K562 (cell line): Measurements from ENCODE around the gene RNF227. TPM values are rescaled to one million over a fixed set of nuclear protein-coding genes. Genes with fewer than 3 reads are reported as not detected.

Source experiments
- ATAC-seq: fragments of 200-7000 bp; cut with Tn5 transposase; 3 replicates; pipeline ENCODE4 v1.9.1; 2020; ENCODE audit warnings: moderate library complexity
- BruUV-seq: library from RNA; stranded (reverse); fragments of 400-500 nt; replicated peaks from 2 replicates; lab custom pipeline; 2021; lab: Mats Ljungman, UMichigan
- CTCF ChIA-PET: fragments of 300-600 bp; formaldehyde crosslinking; extraction: SDS; loops from one replicate; lab custom pipeline; 2021; ENCODE audit warnings: low intra/inter-chr PET ratio; lab: Yijun Ruan, JAX
- POLR2A ChIA-PET: fragments of 300-600, 350-650 bp; sonication (Branson Sonifier 250); formaldehyde crosslinking; extraction: SDS; loops from one replicate; lab custom pipeline; 2021; ENCODE audit warnings: antibody characterized with exemption, inconsistent platforms; lab: Yijun Ruan, JAX
- DNase-seq, 4 experiments: peaks; one replicate each; pipeline versions ENCODE4 v3.0.0 to v3.0.0-alpha.2; 2011 to 2018; ENCODE audit warnings: low spot score in 3 of 4, mixed read lengths in 3 of 4; ENCODE audit errors: extremely low read depth in 1 of 4
- FAIRE-seq: peaks from 2 replicates; lab custom pipeline; 2011; peaks lifted over from hg19 to GRCh38; lab: Jason Lieb, UNC
- H2AFZ ChIP-seq: 2 replicates; pipeline ENCODE4 v1.6.0; 2011; ENCODE audit warnings: low read depth, low read length, control low read depth, inconsistent platforms
- H3K27ac ChIP-seq: fragments of 200-600 bp; 3 replicates; pipeline ENCODE4 v1.8.0; 2011; ENCODE audit warnings: low read depth, mild to moderate bottlenecking, control low read depth, inconsistent platforms, low read length, moderate library complexity, mixed read lengths; ENCODE audit errors: extremely low read depth
- H3K27me3 ChIP-seq, 2 experiments: fragments of 300-600 bp in 1 of 2; 2 replicates in 1 of 2; 3 replicates in 1 of 2; pipeline versions ENCODE4 v1.6.0 to v1.8.0; 2011; ENCODE audit warnings: inconsistent platforms in 2 of 2, low read length in 2 of 2, mild to moderate bottlenecking in 1 of 2, mixed read lengths in 1 of 2, moderate library complexity in 1 of 2; ENCODE audit not compliant: control insufficient read depth in 2 of 2, insufficient read depth in 2 of 2
- H3K36me3 ChIP-seq: fragments of 300-600 bp; 3 replicates; pipeline ENCODE4 v1.8.0; 2011; ENCODE audit warnings: mild to moderate bottlenecking, low read length, inconsistent platforms; ENCODE audit not compliant: control insufficient read depth, insufficient read depth
- H3K4me1 ChIP-seq, 2 experiments: fragments of 200-600 bp in 1 of 2; replicated peaks in 1 of 2; 2 replicates in 1 of 2; 3 replicates in 1 of 2; pipeline versions ENCODE4 v1.5.1 to v1.8.0; 2011; ENCODE audit warnings: inconsistent platforms in 2 of 2, low read length in 2 of 2, mild to moderate bottlenecking in 1 of 2, mixed read lengths in 1 of 2, moderate library complexity in 1 of 2; ENCODE audit not compliant: control insufficient read depth in 2 of 2, insufficient read depth in 2 of 2
- H3K4me2 ChIP-seq: 2 replicates; pipeline ENCODE4 v1.6.1; 2011; ENCODE audit warnings: low read length, control low read depth, inconsistent platforms, mixed read lengths; ENCODE audit not compliant: insufficient read depth
- H3K4me3 ChIP-seq: fragments of 200-600 bp; sonication (generic), shearing (Covaris generic); 2 replicates; pipeline ENCODE4 v1.5.1; 2016; ENCODE audit warnings: control low read depth, inconsistent platforms
- H3K79me2 ChIP-seq: fragments of 200-600 bp; 3 replicates; pipeline ENCODE4 v1.8.0; 2011; ENCODE audit warnings: low read length, inconsistent platforms; ENCODE audit not compliant: control insufficient read depth, insufficient read depth
- H3K9ac ChIP-seq, 2 experiments: 2 replicates each; pipeline versions ENCODE4 v1.6.0 to v1.6.1; 2011; ENCODE audit warnings: low read depth in 2 of 2, low read length in 2 of 2, control low read depth in 1 of 2, inconsistent platforms in 1 of 2, mild to moderate bottlenecking in 1 of 2, mixed read lengths in 1 of 2; ENCODE audit not compliant: insufficient read depth in 1 of 2
- H3K9me1 ChIP-seq: one replicate; pipeline ENCODE4 v1.6.0; 2011; ENCODE audit warnings: inconsistent platforms, mild to moderate bottlenecking, low read length, moderate library complexity; ENCODE audit not compliant: control insufficient read depth, insufficient read depth
- H3K9me3 ChIP-seq: replicated peaks from 2 replicates; pipeline ENCODE4 v1.5.1; 2011; ENCODE audit warnings: low read depth, low read length, inconsistent platforms; ENCODE audit not compliant: control insufficient read depth, insufficient read depth
- H4K20me1 ChIP-seq: replicated peaks from 2 replicates; pipeline ENCODE4 v1.6.1; 2011; ENCODE audit warnings: low read length, inconsistent platforms, mixed read lengths; ENCODE audit not compliant: control insufficient read depth, insufficient read depth
- ETS2 ChIP-seq: IDR thresholded peaks from 2 replicates; pipeline ENCODE4 v1.6.1; 2016; ENCODE audit warnings: borderline replicate concordance, missing genetic modification characterization, mild to moderate bottlenecking, moderate library complexity, missing compliant biosample characterization; ENCODE audit not compliant: poor library complexity, severe bottlenecking
- ID3 ChIP-seq, 2 experiments: fragments of 250-450 bp in 1 of 2; fragments of 450-650 bp in 1 of 2; sonication (Bioruptor Pico) in 1 of 2; IDR thresholded peaks; 2 replicates each; pipeline versions ENCODE4 v1.6.1 to v1.8.0; 2016 to 2021; ENCODE audit warnings: mild to moderate bottlenecking in 2 of 2, moderate library complexity in 2 of 2, missing compliant biosample characterization in 1 of 2, missing genetic modification characterization in 1 of 2
- IFI16 ChIP-seq: fragments of 250-450 bp; sonication (Bioruptor Pico); IDR thresholded peaks from 2 replicates; pipeline ENCODE4 v2.1.2; 2022; ENCODE audit warnings: mild to moderate bottlenecking, inconsistent platforms
- MBD1 ChIP-seq: fragments of 250-450 bp; sonication (Bioruptor Pico); IDR thresholded peaks from 2 replicates; pipeline ENCODE4 v1.8.0; 2022; ENCODE audit warnings: inconsistent platforms
- POU5F1 ChIP-seq: fragments of 150-350 bp; IDR thresholded peaks from 2 replicates; pipeline ENCODE4 v1.6.1; 2014; ENCODE audit warnings: borderline replicate concordance, low read length, low read depth, mild to moderate bottlenecking; ENCODE audit not compliant: partially characterized antibody
- PURB ChIP-seq: sonication (generic); formaldehyde crosslinking; IDR thresholded peaks from 2 replicates; pipeline ENCODE4 v1.9.0; 2021; ENCODE audit warnings: low read depth, mild to moderate bottlenecking, missing genetic modification reagents
- TCF15 ChIP-seq: fragments of 250-450 bp; sonication (Bioruptor Pico); IDR thresholded peaks from 2 replicates; pipeline ENCODE4 v1.8.0; 2022; ENCODE audit warnings: moderate library complexity, mild to moderate bottlenecking, inconsistent platforms
- THRAP3 ChIP-seq: fragments of 450-650 bp; IDR thresholded peaks from 2 replicates; pipeline ENCODE4 v1.6.1; 2016; ENCODE audit warnings: mild to moderate bottlenecking, inconsistent platforms, borderline replicate concordance
- VEZF1 ChIP-seq: fragments of 200-800 bp; sonication (Bioruptor generic); IDR thresholded peaks from 2 replicates; pipeline ENCODE4 v1.6.1; 2017; ENCODE audit warnings: missing genetic modification characterization, missing compliant biosample characterization
- ZNF133 ChIP-seq: fragments of 250-450 bp; sonication (Bioruptor Pico); IDR thresholded peaks from 2 replicates; pipeline ENCODE4 v1.4.0; 2020; ENCODE audit warnings: mild to moderate bottlenecking
- ZNF444 ChIP-seq: fragments of 250-450 bp; sonication (Bioruptor Pico); IDR thresholded peaks from 2 replicates; pipeline ENCODE4 v1.4.0; 2020; ENCODE audit warnings: mild to moderate bottlenecking, moderate library complexity
- ZNF445 ChIP-seq: fragments of 250-450 bp; sonication (Bioruptor Pico); IDR thresholded peaks from 2 replicates; pipeline ENCODE4 v1.4.0; 2020; ENCODE audit warnings: low read depth, mild to moderate bottlenecking, moderate library complexity
- ZNF639 ChIP-seq, 2 experiments: fragments of 200-800 bp in 1 of 2; sonication (Bioruptor generic) in 1 of 2; sonication (generic) in 1 of 2; formaldehyde crosslinking in 1 of 2; IDR thresholded peaks in 1 of 2; conservative IDR thresholded peaks in 1 of 2; 2 replicates each; pipeline versions ENCODE4 v1.5.0 to v1.6.1; 2016 to 2020; ENCODE audit warnings: missing compliant biosample characterization in 1 of 2, missing genetic modification characterization in 1 of 2, missing genetic modification reagents in 1 of 2
- WGBS: fragments of 100-300 bp; shearing (Covaris generic); methylation state at CpG from one replicate; pipeline ENCODE4 v1.1.6; 2016; ENCODE audit warnings: low coverage, mixed read lengths; ENCODE audit not compliant: insufficient coverage; ENCODE audit errors: missing lambda C conversion rate; 5-methylcytosine and 5-hydroxymethylcytosine counted together
- in situ Hi-C: fragments of 300-500 bp; cut with MboI; formaldehyde crosslinking; loops from 4 replicates; pipeline ENCODE4 v1.15.0; 2018; ENCODE audit warnings: inconsistent platforms, mixed read lengths
- intact Hi-C: fragments of 100-400 bp; cut with micrococcal nuclease; formaldehyde crosslinking; loops from 2 replicates; pipeline ENCODE4 v1.14.2; 2022
- polyA plus RNA-seq, 8 experiments: library from polyadenylated mRNA; depleted of rRNA in 4 of 8; stranded (reverse) in 5 of 8; unstranded in 3 of 8; fragments of >200 nt; fragmentation: Nextera tagmentation in 2 of 8; fragmentation: Illumina TruSeq in 1 of 8; extraction: Ambion mirVana in 2 of 8; extraction: Trizol in 1 of 8; gene quantifications; 2 replicates each; pipeline versions ENCODE4 v1.2.1 to v1.2.3, GENCODE V29; 2011 to 2014; ENCODE audit warnings: inconsistent platforms in 1 of 8, missing spikeins in 1 of 8
- total RNA-seq, 7 experiments: library from RNA; depleted of rRNA in 6 of 7; stranded (reverse); fragments of >200 nt in 6 of 7; fragmentation: Illumina TruSeq in 2 of 7; extraction: Trizol in 2 of 7; gene quantifications; 2 replicates each; pipeline versions ENCODE4 v1.2.1 to v1.2.3, GENCODE V29; 2011 to 2021; ENCODE audit warnings: low replicate concordance in 1 of 7

The RNF227 gene
- total and polyA plus RNA-seq, 9 of the 15 experiments (the other 6 are each of a cell fraction or from before 2014, with no cell fraction given) = 1.1 to 6.7 (median 2.3) TPM

- no peaks in the 10 kb centered on the region for H4K20me1 ChIP-seq
- FAIRE-seq (no peak), DNase-seq (no peak), ATAC-seq (no peak)
- 69% methylated on average over 3 of the region's 5 CpGs for WGBS
- no peak overlapping the region for H3K4me2 ChIP-seq
- H3K4me3 ChIP-seq = no peak overlapping the region
- CTCF ChIA-PET = no interaction called here
- no peaks in the 10 kb centered on the region for H3K9me1 ChIP-seq
- H3K36me3 ChIP-seq = peaks cover 55% of the 10 kb centered on the region
- intact Hi-C loops = no loop called here
- H2AFZ ChIP-seq = no peak overlapping the region
- no peaks in the 10 kb centered on the region for H3K4me1 ChIP-seq
- POLR2A ChIA-PET = interaction anchor here (1.4 kb wide), 1 partner anchor 8 kb away, joined by 4 read pairs; no protein-coding TSS in a partner anchor
- no peak overlapping the region for H3K27ac ChIP-seq
- in situ Hi-C loops = no loop called here
- BruUV-seq = no TSS peak
- H3K9ac ChIP-seq = no peak overlapping the region
- H3K79me2 ChIP-seq = no peaks in the 10 kb centered on the region
- no peaks in the 10 kb centered on the region for H3K9me3 ChIP-seq
- H3K27me3 ChIP-seq = no peaks in the 10 kb centered on the region
- TF ChIP-seq TCF15 (CRISPR knock-in tag) = no peak
- no peak for TF ChIP-seq PURB
- no peak for TF ChIP-seq ZNF444 (CRISPR knock-in tag)
- TF ChIP-seq POU5F1 = no peak
- TF ChIP-seq ZNF133 (CRISPR knock-in tag) = no peak
- TF ChIP-seq ZNF445 (CRISPR knock-in tag) = no peak
- no peak for TF ChIP-seq VEZF1
- TF ChIP-seq ID3 (CRISPR knock-in tag; IDR thresholded peaks at IDR 0.05) = no peak
- no peak for TF ChIP-seq ID3 (tag; IDR thresholded peaks at IDR 0.05)
- no peak for TF ChIP-seq MBD1 (CRISPR knock-in tag)
- TF ChIP-seq ETS2 = no peak
- TF ChIP-seq ZNF639 (CRISPR knock-in tag; conservative IDR thresholded peaks at IDR 0.05 in 1 of 2, IDR thresholded peaks at IDR 0.05 in 1 of 2) = no peak
- no peak for TF ChIP-seq IFI16 (CRISPR knock-in tag)
- TF ChIP-seq THRAP3 = no peak
Measured at GRCh38 chr17:7947651-7948050, 31.6 kb upstream of the RNF227 start.
